Measurements from ENCODE around the gene NCSTN. TPM values are rescaled to one million over a fixed set of nuclear protein-coding genes. Genes with fewer than 3 reads are reported as not detected.

The NCSTN gene
- total and polyA plus RNA-seq, 9 of the 15 experiments (the other 6 are each of a cell fraction or from before 2014, with no cell fraction given), result 21.3 to 91.1 (median 57.9) TPM

DNA sequence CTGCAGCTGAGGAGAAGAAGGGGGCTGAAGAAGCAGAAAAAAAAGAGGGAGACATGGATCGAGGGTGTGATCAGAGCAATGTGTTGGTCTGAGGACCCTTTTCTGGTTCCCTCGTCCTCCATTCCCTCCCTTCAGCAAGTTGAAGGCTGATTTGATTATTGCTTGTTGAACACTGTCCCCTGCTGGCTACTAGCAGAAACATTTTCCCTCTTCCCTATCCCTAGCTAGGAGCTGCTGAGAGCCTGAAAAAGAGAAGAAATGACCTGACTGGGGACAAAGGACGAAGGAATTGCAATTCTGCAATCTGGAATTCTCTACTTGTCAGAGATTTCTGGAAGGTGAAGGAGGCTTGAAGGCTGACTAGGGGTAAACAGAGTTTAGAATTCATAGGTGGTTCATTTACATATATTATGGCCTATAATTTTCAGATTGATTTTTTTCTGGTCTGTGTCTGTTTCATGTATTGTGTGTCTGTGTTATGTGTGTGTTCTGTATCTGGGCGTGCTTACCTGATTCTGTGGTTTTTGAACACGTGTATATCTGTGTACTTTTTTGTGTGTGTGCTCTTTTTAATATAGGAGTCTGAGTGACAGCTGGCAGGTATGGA, 33.4 kb downstream of the NCSTN start:
- ATAC-seq, result peak; percentile 85
- Histone ChIP-seq H3K4me2 (ENCODE audit: insufficient read depth, low read length) (peak overlapping the region; percentile 35), H3K27ac (ENCODE audit: extremely low read depth, low read depth, low read length) (no peak overlapping the region), H2AFZ (ENCODE audit: low read depth, low read length) (peak overlapping the region; percentile 67), H3K36me3 (ENCODE audit: control insufficient read depth, insufficient read depth, low read length) (no peaks in the 10 kb centered on the region), H3K9me1 (ENCODE audit: control insufficient read depth, insufficient read depth, low read length) (no peaks in the 10 kb centered on the region), H3K9ac (ENCODE audit: insufficient read depth in 1 of 2, low read depth in 2 of 2, low read length in 2 of 2) (0 out of 4 replicates have a peak overlapping the region, but pooled peaks of 1 of the 2 experiments have one; percentile 4), H3K4me1 (replicated peaks in 1 of 2; ENCODE audit: control insufficient read depth in 2 of 2, insufficient read depth in 2 of 2, low read length in 2 of 2) (peaks cover 17 to 22% of the 10 kb centered on the region in 2 experiments), H3K4me3 (no peak overlapping the region), H3K79me2 (ENCODE audit: control insufficient read depth, insufficient read depth, low read length) (no peaks in the 10 kb centered on the region), H4K20me1 (replicated peaks; ENCODE audit: control insufficient read depth, insufficient read depth, low read length) (no peaks in the 10 kb centered on the region), H3K27me3 (ENCODE audit: control insufficient read depth in 2 of 2, insufficient read depth in 2 of 2, low read length in 2 of 2) (no peaks in the 10 kb centered on the region; a peak in 1 of 5 replicates), H3K9me3 (replicated peaks; ENCODE audit: control insufficient read depth, insufficient read depth, low read depth, low read length) (no peaks in the 10 kb centered on the region)
- WGBS (ENCODE audit: insufficient coverage, low coverage, missing lambda C conversion rate), result 2% methylated on average over 4 of the region's 5 CpGs
- ChIA-PET POLR2A (interaction anchor here (0.6 to 5.7 kb wide), 15 partner anchors 9 to 553 kb away, joined by 3 to 37 read pairs (median 4); no protein-coding TSS in a partner anchor), CTCF (ENCODE audit: low intra/inter-chr PET ratio) (interaction anchor here (0.5 to 1.7 kb wide), 9 partner anchors 22 to 613 kb away, joined by 3 to 12 read pairs (median 4); no protein-coding TSS in a partner anchor)
- DNase-seq (ENCODE audit: extremely low read depth in 1 of 4, low spot score in 3 of 4), result peak; percentile 72 to 82 (median 74)
- in situ Hi-C loops (cut with MboI), result loop anchor here (10.0 kb wide), 1 partner anchor 272 kb away; no protein-coding TSS in a partner anchor
- intact Hi-C loops (cut with micrococcal nuclease), result loop anchor here (1.0 to 5.0 kb wide), 9 partner anchors 14 to 291 kb away; partner anchors contain the start of genes DCAF8 and PEX19
- BruUV-seq (replicated peaks), result no TSS peak
- peak; percentile 91 for FAIRE-seq
- TF ChIP-seq YY1 (IDR thresholded peaks at IDR 0.05; ENCODE audit: borderline replicate concordance in 1 of 3, control insufficient read depth in 1 of 3, extremely low read depth in 1 of 3, insufficient read depth in 3 of 3, insufficient read length in 1 of 3, insufficient replicate concordance in 2 of 3, low read depth in 1 of 3, low read length in 2 of 3), result peak in 1 of 3 experiments; percentile 68
- no peak for TF ChIP-seq MITF (IDR thresholded peaks at IDR 0.05)
- 0 out of 2 replicates have a peak, but pooled peaks have one; percentile 16 for TF ChIP-seq MYNN (IDR thresholded peaks at IDR 0.05)
- no peak for TF ChIP-seq MYNN (CRISPR knock-in tag; IDR thresholded peaks at IDR 0.05)
- TF ChIP-seq, protein P1, sequence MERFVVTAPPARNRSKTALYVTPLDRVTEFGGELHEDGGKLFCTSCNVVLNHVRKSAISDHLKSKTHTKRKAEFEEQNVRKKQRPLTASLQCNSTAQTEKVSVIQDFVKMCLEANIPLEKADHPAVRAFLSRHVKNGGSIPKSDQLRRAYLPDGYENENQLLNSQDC (CRISPR knock-in tag; IDR thresholded peaks at IDR 0.05), result 0 out of 2 replicates have a peak, but pooled peaks have one; percentile 35
- TF ChIP-seq ZC3H4 (CRISPR knock-in tag; IDR thresholded peaks at IDR 0.05; ENCODE audit: borderline replicate concordance), result no peak
- no peak for TF ChIP-seq CBFB (CRISPR knock-in tag; IDR thresholded peaks at IDR 0.05)
- 0 out of 2 replicates have a peak, but pooled peaks have one; percentile 11 for TF ChIP-seq HCFC1 (IDR thresholded peaks at IDR 0.05; ENCODE audit: low read depth, low read length)
- peak; percentile 11 for TF ChIP-seq TBP (optimal IDR thresholded peaks at IDR 0.05; ENCODE audit: low read depth, low read length)
- TF ChIP-seq ATF2 (CRISPR knock-in tag; IDR thresholded peaks at IDR 0.05), result no peak
- TF ChIP-seq, protein P2, sequence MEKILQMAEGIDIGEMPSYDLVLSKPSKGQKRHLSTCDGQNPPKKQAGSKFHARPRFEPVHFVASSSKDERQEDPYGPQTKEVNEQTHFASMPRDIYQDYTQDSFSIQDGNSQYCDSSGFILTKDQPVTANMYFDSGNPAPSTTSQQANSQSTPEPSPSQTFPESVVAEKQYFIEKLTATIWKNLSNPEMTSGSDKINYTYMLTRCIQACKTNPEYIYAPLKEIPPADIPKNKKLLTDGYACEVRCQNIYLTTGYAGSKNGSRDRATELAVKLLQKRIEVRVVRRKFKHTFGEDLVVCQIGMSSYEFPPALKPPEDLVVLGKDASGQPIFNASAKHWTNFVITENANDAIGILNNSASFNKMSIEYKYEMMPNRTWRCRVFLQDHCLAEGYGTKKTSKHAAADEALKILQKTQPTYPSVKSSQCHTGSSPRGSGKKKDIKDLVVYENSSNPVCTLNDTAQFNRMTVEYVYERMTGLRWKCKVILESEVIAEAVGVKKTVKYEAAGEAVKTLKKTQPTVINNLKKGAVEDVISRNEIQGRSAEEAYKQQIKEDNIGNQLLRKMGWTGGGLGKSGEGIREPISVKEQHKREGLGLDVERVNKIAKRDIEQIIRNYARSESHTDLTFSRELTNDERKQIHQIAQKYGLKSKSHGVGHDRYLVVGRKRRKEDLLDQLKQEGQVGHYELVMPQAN (IDR thresholded peaks at IDR 0.05; ENCODE audit: borderline replicate concordance), result no peak
- no peak for TF ChIP-seq ZNF263 (CRISPR knock-in tag; IDR thresholded peaks at IDR 0.05; ENCODE audit: borderline replicate concordance)
- TF ChIP-seq ARID2 (IDR thresholded peaks at IDR 0.05), result peak; percentile 92
- TF ChIP-seq SPI1 (IDR thresholded peaks at IDR 0.05; ENCODE audit: borderline replicate concordance, low read depth, low read length), result 0 out of 2 replicates have a peak, but pooled peaks have one; percentile 34
